ENCODE results near the gene GEMIN5. TPM values are rescaled to one million over a fixed set of nuclear protein-coding genes. Genes with fewer than 3 reads are reported as not detected.
"Not testable (repeated sequence)": the region's sequence is repeated elsewhere in the genome, so short reads cannot be mapped to it uniquely, and the experiment has no call there.

The GEMIN5 gene
- total RNA-seq: 10 to 100 TPM; 12.0 to 12.8 TPM
- polyA plus RNA-seq: 1 to 10 TPM; 2.0 to 3.0 TPM
- long read RNA-seq, donor 1, partial matches to known transcripts: 31 of 37 reads
- long read RNA-seq, donor 1, other reads (novel, unspliced or antisense): 6 of 37 reads
- long read RNA-seq, donor 2, partial matches to known transcripts: 1 of 1 reads
- long read RNA-seq, donor 2, other reads (novel, unspliced or antisense): 0 of 1 reads

- DNase-seq (peak; percentile 90 to 95), ATAC-seq (ENCODE audit: low FRiP score) (peak; percentile 97)
- peak within 1 kb of the TSS in 1 of 2 donors; percentile 30 for H3K27ac ChIP-seq (ENCODE audit: low read depth in 1 of 2, low read length in 2 of 2)
- no peaks in the 10 kb centered on the region for H3K4me1 ChIP-seq (ENCODE audit: control insufficient read depth in 1 of 2, insufficient read depth in 2 of 2, low read length in 2 of 2)
- 0% methylated on average over 52 to 61 of the region's 61 CpGs for WGBS, 2 donors
- H3K36me3 ChIP-seq (ENCODE audit: control insufficient read depth in 1 of 2, insufficient read depth in 2 of 2, low read length in 1 of 2): no peaks in the 10 kb centered on the region
- no peaks in the 10 kb centered on the region for H3K27me3 ChIP-seq (ENCODE audit: control insufficient read depth in 1 of 2, insufficient read depth in 2 of 2, low read length in 1 of 2)
- H3K4me3 ChIP-seq (ENCODE audit: low read length in 2 of 2): peak within 1 kb of the TSS; percentile 63 to 83
- intact Hi-C loops (cut with DNase I): no loop called here
- no peaks in the 10 kb centered on the region for H3K9me3 ChIP-seq (ENCODE audit: control insufficient read depth, low read length)
Observed at GRCh38 chr5:154937718-154938466, at the start of gene GEMIN5. TSS of gene GEMIN5 (minus strand) at chr5:154938211. CDS start at chr5:154938133, 78 bp downstream.

GRCh38 chr5:154986151-154986550 lies 48.1 kb upstream of the GEMIN5 start:
- DNase-seq (no peak), ATAC-seq (ENCODE audit: low FRiP score) (no peak)
- WGBS, 2 donors: 38 to 40% methylated on average over 4 of the region's 4 CpGs
- Histone ChIP-seq H3K9me3 (ENCODE audit: control insufficient read depth, low read length) (peaks cover 2% of the 10 kb centered on the region), H3K4me3 (ENCODE audit: low read length in 2 of 2) (no peak overlapping the region), H3K36me3 (ENCODE audit: control insufficient read depth in 1 of 2, insufficient read depth in 2 of 2, low read length in 1 of 2) (no peaks in the 10 kb centered on the region), H3K4me1 (ENCODE audit: control insufficient read depth in 1 of 2, insufficient read depth in 2 of 2, low read length in 2 of 2) (no peaks in the 10 kb centered on the region), H3K27me3 (ENCODE audit: control insufficient read depth in 1 of 2, insufficient read depth in 2 of 2, low read length in 1 of 2) (no peaks in the 10 kb centered on the region), H3K27ac (ENCODE audit: low read depth in 1 of 2, low read length in 2 of 2) (no peak overlapping the region)
- intact Hi-C loops (cut with DNase I): no loop called here

- H3K4me1 ChIP-seq (ENCODE audit: control insufficient read depth in 1 of 2, insufficient read depth in 2 of 2, low read length in 2 of 2): no peaks in the 10 kb centered on the region
- H3K9me3 ChIP-seq (ENCODE audit: control insufficient read depth, low read length): peaks cover 2% of the 10 kb centered on the region
- H3K36me3 ChIP-seq (ENCODE audit: control insufficient read depth in 1 of 2, insufficient read depth in 2 of 2, low read length in 1 of 2): no peaks in the 10 kb centered on the region
- intact Hi-C loops (cut with DNase I): no loop called here
- H3K27me3 ChIP-seq (ENCODE audit: control insufficient read depth in 1 of 2, insufficient read depth in 2 of 2, low read length in 1 of 2): peaks cover 0 to 1% of the 10 kb centered on the region in 2 donors
- no peak overlapping the region for H3K4me3 ChIP-seq (ENCODE audit: low read length in 2 of 2)
- WGBS, 2 donors: 67% methylated on average over 8 of the region's 8 CpGs
- DNase-seq: no peak
- no peak overlapping the region for H3K27ac ChIP-seq (ENCODE audit: low read depth in 1 of 2, low read length in 2 of 2)
- no peak for ATAC-seq (ENCODE audit: low FRiP score)
Observed at GRCh38 chr5:154984946-154985516, 47.0 kb upstream of the GEMIN5 start.

- H3K27ac ChIP-seq (ENCODE audit: low read depth in 1 of 2, low read length in 2 of 2); ATAC-seq (ENCODE audit: low FRiP score); H3K9me3 ChIP-seq (ENCODE audit: control insufficient read depth, low read length); DNase-seq; intact Hi-C loops (cut with DNase I); H3K4me1 ChIP-seq (ENCODE audit: control insufficient read depth in 1 of 2, insufficient read depth in 2 of 2, low read length in 2 of 2); H3K36me3 ChIP-seq (ENCODE audit: control insufficient read depth in 1 of 2, insufficient read depth in 2 of 2, low read length in 1 of 2); H3K4me3 ChIP-seq (ENCODE audit: low read length in 2 of 2); H3K27me3 ChIP-seq (ENCODE audit: control insufficient read depth in 1 of 2, insufficient read depth in 2 of 2, low read length in 1 of 2): not testable (repeated sequence)
- WGBS, 2 donors: 93% methylated on average over 2 of the region's 2 CpGs
Observed at GRCh38 chr5:154978294-154978693, 40.3 kb upstream of the GEMIN5 start.

GRCh38 chr5:154977409-154977808 lies 39.4 kb upstream of the GEMIN5 start:
- no peak overlapping the region for H3K27ac ChIP-seq (ENCODE audit: low read depth in 1 of 2, low read length in 2 of 2)
- WGBS, 2 donors: 69 to 72% methylated on average over 1 of the region's 1 CpG
- ATAC-seq (ENCODE audit: low FRiP score) (no peak), DNase-seq (no peak)
- H3K4me3 ChIP-seq (ENCODE audit: low read length in 2 of 2): no peak overlapping the region
- peaks cover 0 to 1% of the 10 kb centered on the region in 2 donors for H3K27me3 ChIP-seq (ENCODE audit: control insufficient read depth in 1 of 2, insufficient read depth in 2 of 2, low read length in 1 of 2)
- no peaks in the 10 kb centered on the region for H3K36me3 ChIP-seq (ENCODE audit: control insufficient read depth in 1 of 2, insufficient read depth in 2 of 2, low read length in 1 of 2)
- H3K9me3 ChIP-seq (ENCODE audit: control insufficient read depth, low read length): peaks cover 2% of the 10 kb centered on the region
- intact Hi-C loops (cut with DNase I): no loop called here
- no peaks in the 10 kb centered on the region for H3K4me1 ChIP-seq (ENCODE audit: control insufficient read depth in 1 of 2, insufficient read depth in 2 of 2, low read length in 2 of 2)

- H3K9me3 ChIP-seq (ENCODE audit: control insufficient read depth, low read length); H3K4me1 ChIP-seq (ENCODE audit: control insufficient read depth in 1 of 2, insufficient read depth in 2 of 2, low read length in 2 of 2); H3K27me3 ChIP-seq (ENCODE audit: control insufficient read depth in 1 of 2, insufficient read depth in 2 of 2, low read length in 1 of 2); H3K4me3 ChIP-seq (ENCODE audit: low read length in 2 of 2); intact Hi-C loops (cut with DNase I); H3K27ac ChIP-seq (ENCODE audit: low read depth in 1 of 2, low read length in 2 of 2); H3K36me3 ChIP-seq (ENCODE audit: control insufficient read depth in 1 of 2, insufficient read depth in 2 of 2, low read length in 1 of 2); ATAC-seq (ENCODE audit: low FRiP score); DNase-seq: not testable (repeated sequence)
- 95 to 98% methylated on average over 9 of the region's 9 CpGs for WGBS, 2 donors
Observed at GRCh38 chr5:154976082-154976481, 38.1 kb upstream of the GEMIN5 start.

GRCh38 chr5:154972476-154973080 lies 34.6 kb upstream of the GEMIN5 start:
- Histone ChIP-seq H3K36me3 (ENCODE audit: control insufficient read depth in 1 of 2, insufficient read depth in 2 of 2, low read length in 1 of 2) (no peaks in the 10 kb centered on the region), H3K4me1 (ENCODE audit: control insufficient read depth in 1 of 2, insufficient read depth in 2 of 2, low read length in 2 of 2) (no peaks in the 10 kb centered on the region), H3K27ac (ENCODE audit: low read depth in 1 of 2, low read length in 2 of 2) (no peak overlapping the region), H3K27me3 (ENCODE audit: control insufficient read depth in 1 of 2, insufficient read depth in 2 of 2, low read length in 1 of 2) (no peaks in the 10 kb centered on the region), H3K9me3 (ENCODE audit: control insufficient read depth, low read length) (no peaks in the 10 kb centered on the region), H3K4me3 (ENCODE audit: low read length in 2 of 2) (no peak overlapping the region)
- DNase-seq (no peak), ATAC-seq (ENCODE audit: low FRiP score) (no peak)
- intact Hi-C loops (cut with DNase I): no loop called here
- WGBS, 2 donors: 52 to 62% methylated on average over 2 of the region's 2 CpGs

GRCh38 chr5:154971501-154971900 lies 33.5 kb upstream of the GEMIN5 start:
- 90 to 94% methylated on average over 2 of the region's 2 CpGs for WGBS, 2 donors

More at GRCh38 chr5:154971501-154971900, 33.5 kb upstream of the GEMIN5 start:
- no peaks in the 10 kb centered on the region for H3K36me3 ChIP-seq (ENCODE audit: control insufficient read depth in 1 of 2, insufficient read depth in 2 of 2, low read length in 1 of 2)
- no peaks in the 10 kb centered on the region for H3K27me3 ChIP-seq (ENCODE audit: control insufficient read depth in 1 of 2, insufficient read depth in 2 of 2, low read length in 1 of 2)
- no peaks in the 10 kb centered on the region for H3K4me1 ChIP-seq (ENCODE audit: control insufficient read depth in 1 of 2, insufficient read depth in 2 of 2, low read length in 2 of 2)
- no peak overlapping the region for H3K4me3 ChIP-seq (ENCODE audit: low read length in 2 of 2)
- no peak for DNase-seq
- no peak for ATAC-seq (ENCODE audit: low FRiP score)
- intact Hi-C loops (cut with DNase I): no loop called here
- no peak overlapping the region for H3K27ac ChIP-seq (ENCODE audit: low read depth in 1 of 2, low read length in 2 of 2)
- H3K9me3 ChIP-seq (ENCODE audit: control insufficient read depth, low read length): no peaks in the 10 kb centered on the region
